Renal pelvis (tissue), 4 donors: ENCODE results near the gene FYB1. TPM values are rescaled to one million over a fixed set of nuclear protein-coding genes. Genes with fewer than 3 reads are reported as not detected.

Experiments
- DNase-seq: peaks from one replicate; pipeline ENCODE4 v3.0.0-alpha.2; 2013
- polyA plus RNA-seq, 3 donors: library from polyadenylated mRNA; unstranded; fragments of 120-200 nt; gene quantifications; one replicate each; pipeline ENCODE4 v1.2.1, GENCODE V29; 2013; ENCODE audit not compliant: insufficient read length in 3 of 3

The FYB1 gene
- polyA plus RNA-seq, 3 donors = 3.7 to 4.8 (median 4.1) TPM

GRCh38 chr5:39091940-39092580 lies 127.3 kb downstream of the FYB1 start:
- DNase-seq = no peak

- DNase-seq = no peak
Measured at GRCh38 chr5:39083968-39084367, 135.4 kb downstream of the FYB1 start.

GRCh38 chr5:39082995-39083394 lies 136.4 kb downstream of the FYB1 start:
- no peak for DNase-seq

GRCh38 chr5:39080597-39081204 lies 138.7 kb downstream of the FYB1 start:
- no peak for DNase-seq

GRCh38 chr5:39080168-39080567 lies 139.2 kb downstream of the FYB1 start:
- DNase-seq = no peak

GRCh38 chr5:39079147-39079546 lies 140.2 kb downstream of the FYB1 start:
- no peak for DNase-seq

- no peak for DNase-seq
Measured at GRCh38 chr5:39076757-39077728, 142.3 kb downstream of the FYB1 start.

GRCh38 chr5:39076101-39076756 lies 143.1 kb downstream of the FYB1 start:
- DNase-seq = no peak

GRCh38 chr5:39074017-39074814 lies 145.1 kb downstream of the FYB1 start, which contains the start of gene RICTOR:
RICTOR (minus strand) TSS chr5:39074399; CDS start chr5:39074377, 22 bp downstream.
- peak; percentile 89 for DNase-seq

- peak; percentile 12 for DNase-seq
Measured at GRCh38 chr5:39073767-39074016, 145.7 kb downstream of the FYB1 start.

- DNase-seq = peak; percentile 46
Measured at GRCh38 chr5:39072925-39073766, 146.2 kb downstream of the FYB1 start.

- no peak for DNase-seq
Measured at GRCh38 chr5:39068099-39068498, 151.3 kb downstream of the FYB1 start.

GRCh38 chr5:39064450-39064849 lies 154.9 kb downstream of the FYB1 start:
- no peak for DNase-seq

GRCh38 chr5:39063037-39063436 lies 156.3 kb downstream of the FYB1 start:
- DNase-seq = no peak

GRCh38 chr5:39062530-39062929 lies 156.8 kb downstream of the FYB1 start:
- DNase-seq = no peak

- DNase-seq = no peak
Measured at GRCh38 chr5:39062104-39062503, 157.3 kb downstream of the FYB1 start.

GRCh38 chr5:39059064-39059463 lies 160.3 kb downstream of the FYB1 start:
- no peak for DNase-seq

GRCh38 chr5:39058178-39058921 lies 161.0 kb downstream of the FYB1 start:
- no peak for DNase-seq

- no peak for DNase-seq
Measured at GRCh38 chr5:39057734-39058133, 161.6 kb downstream of the FYB1 start.
